GM12872 (cell line): Measurements from ENCODE around the gene MAPK7.

ENCODE experiments used
- CTCF ChIP-seq: IDR thresholded peaks from 3 replicates; pipeline ENCODE4 v1.5.1; 2011; ENCODE audit warnings: low read depth, mild to moderate bottlenecking, low read length, moderate library complexity; ENCODE audit not compliant: insufficient read depth

Gene MAPK7

GRCh38 chr17:19378416-19379360 is at the start of gene MAPK7:
TSS of gene MAPK7 (plus strand) at chr17:19378498. CDS start at chr17:19378901, 403 bp downstream.
- TF ChIP-seq CTCF: no peak

- TF ChIP-seq CTCF: no peak
Observed at GRCh38 chr17:19329136-19329535, 49.2 kb upstream of the MAPK7 start.

- no peak for TF ChIP-seq CTCF
Observed at GRCh38 chr17:19329839-19330238, 48.5 kb upstream of the MAPK7 start.

GRCh38 chr17:19330271-19330670 is 48.0 kb upstream of the MAPK7 start:
- TF ChIP-seq CTCF: no peak

GRCh38 chr17:19331134-19331533 is 47.2 kb upstream of the MAPK7 start:
- TF ChIP-seq CTCF: no peak

GRCh38 chr17:19331543-19332245 is 46.6 kb upstream of the MAPK7 start:
- no peak for TF ChIP-seq CTCF

- TF ChIP-seq CTCF: no peak
Observed at GRCh38 chr17:19332371-19333131, 45.7 kb upstream of the MAPK7 start.
